ELF-1 (cell line): ENCODE results near the gene SEPTIN8.
A peak's percentile ranks its signal among the peaks of the same experiment; 100 is the strongest.

Experiments used
- DNase-seq: peaks from one replicate; pipeline ENCODE4 v3.0.0-alpha.2; 2016; ENCODE audit warnings: low read depth, low spot score

Gene SEPTIN8

GRCh38 chr5:132777209-132778069, at the start of gene SEPTIN8:
Gene SEPTIN8 (minus strand): TSS chr5:132777239. CDS start chr5:132777137, 102 bp downstream.
- peak; percentile 42 for DNase-seq

GRCh38 chr5:132826424-132827082, 49.5 kb upstream of the SEPTIN8 start:
- no peak for DNase-seq

- peak; percentile 58 for DNase-seq
These were observed 48.9 kb upstream of the SEPTIN8 start for GRCh38 chr5:132825834-132826391.

GRCh38 chr5:132825033-132825833, 48.2 kb upstream of the SEPTIN8 start:
- peak; percentile 50 for DNase-seq

- DNase-seq: no peak
These were observed 47.4 kb upstream of the SEPTIN8 start for GRCh38 chr5:132824426-132824825.

GRCh38 chr5:132823481-132824050, 46.5 kb upstream of the SEPTIN8 start:
- no peak for DNase-seq

- peak; percentile 94 for DNase-seq
These were observed 45.8 kb upstream of the SEPTIN8 start for GRCh38 chr5:132822650-132823480.

- DNase-seq: no peak
These were observed 44.8 kb upstream of the SEPTIN8 start for GRCh38 chr5:132821791-132822190.

GRCh38 chr5:132821350-132821749, 44.3 kb upstream of the SEPTIN8 start:
- no peak for DNase-seq

GRCh38 chr5:132820162-132820754, 43.2 kb upstream of the SEPTIN8 start:
- peak; percentile 94 for DNase-seq

- DNase-seq: no peak
These were observed 42.4 kb upstream of the SEPTIN8 start for GRCh38 chr5:132819468-132819867.

GRCh38 chr5:132817011-132817410, 40.0 kb upstream of the SEPTIN8 start:
- no peak for DNase-seq

GRCh38 chr5:132816554-132816953, 39.5 kb upstream of the SEPTIN8 start:
- DNase-seq: no peak

- no peak for DNase-seq
These were observed 39.0 kb upstream of the SEPTIN8 start for GRCh38 chr5:132816083-132816482.

GRCh38 chr5:132815454-132815853, 38.4 kb upstream of the SEPTIN8 start:
- DNase-seq: no peak

GRCh38 chr5:132814503-132815294, 37.7 kb upstream of the SEPTIN8 start:
- DNase-seq: peak; percentile 49

- DNase-seq: peak; percentile 65
These were observed 36.8 kb upstream of the SEPTIN8 start for GRCh38 chr5:132813599-132814502.
